Stimulated activated CD4-positive, alpha-beta T cell treated with anti-CD3 and anti-CD28 coated beads, Interleukin-1b, Interleukin-23, amount 100 ng/mL, for 1 hour (primary cell): Measurements from ENCODE around the gene WDR41.
"Not testable (repeated sequence)": the region's sequence is repeated elsewhere in the genome, so short reads cannot be mapped to it uniquely, and the experiment has no call there.

Source experiments
- DNase-seq, 2 donors: peaks; one replicate each; pipeline ENCODE4 v3.0.0-alpha.2; 2020; ENCODE audit warnings: low read depth in 2 of 2

WDR41 gene

GRCh38 chr5:77491783-77492652 is at the start of gene WDR41:
TSS of gene WDR41 (minus strand) at chr5:77492316. CDS start at chr5:77492220, 96 bp downstream.
- DNase-seq: peak; percentile 65 to 81

GRCh38 chr5:77531297-77531696 is 39.2 kb upstream of the WDR41 start:
- no peak for DNase-seq

GRCh38 chr5:77518304-77518703 is 26.2 kb upstream of the WDR41 start:
- DNase-seq: no peak

GRCh38 chr5:77514457-77514856 is 22.3 kb upstream of the WDR41 start:
- no peak for DNase-seq

- DNase-seq: no peak
Measured at GRCh38 chr5:77513321-77513720, 21.2 kb upstream of the WDR41 start.

GRCh38 chr5:77501132-77501531 is 9.0 kb upstream of the WDR41 start:
- DNase-seq: not testable (repeated sequence)

GRCh38 chr5:77499973-77500372 is 7.9 kb upstream of the WDR41 start:
- DNase-seq: no peak

- DNase-seq: no peak
Measured at GRCh38 chr5:77499441-77499840, 7.3 kb upstream of the WDR41 start.

GRCh38 chr5:77498952-77499351 is 6.8 kb upstream of the WDR41 start:
- DNase-seq: no peak

- no peak for DNase-seq
Measured at GRCh38 chr5:77494935-77495334, 2.8 kb upstream of the WDR41 start.

GRCh38 chr5:77492653-77493000 is 511 bp upstream of the WDR41 start:
- no peak for DNase-seq

- not testable (repeated sequence) for DNase-seq
Measured at GRCh38 chr5:77490741-77491344, 1.3 kb downstream of the WDR41 start.

GRCh38 chr5:77486344-77486962 is 5.7 kb downstream of the WDR41 start:
- DNase-seq: no peak

GRCh38 chr5:77483682-77484081 is 8.4 kb downstream of the WDR41 start:
- DNase-seq: no peak

GRCh38 chr5:77475041-77475440 is 17.1 kb downstream of the WDR41 start:
- not testable (repeated sequence) for DNase-seq

GRCh38 chr5:77468875-77469274 is 23.2 kb downstream of the WDR41 start:
- DNase-seq: not testable (repeated sequence)

- no peak for DNase-seq
Measured at GRCh38 chr5:77463905-77464304, 28.2 kb downstream of the WDR41 start.

- no peak for DNase-seq
Measured at GRCh38 chr5:77461287-77461686, 30.8 kb downstream of the WDR41 start.

GRCh38 chr5:77454123-77454522 is 38.0 kb downstream of the WDR41 start:
- DNase-seq: no peak

- no peak for DNase-seq
Measured at GRCh38 chr5:77452351-77452750, 39.8 kb downstream of the WDR41 start.

- DNase-seq: no peak
Measured at GRCh38 chr5:77449981-77450380, 42.1 kb downstream of the WDR41 start.

GRCh38 chr5:77449277-77449676 is 42.8 kb downstream of the WDR41 start:
- DNase-seq: no peak

GRCh38 chr5:77448831-77449230 is 43.3 kb downstream of the WDR41 start:
- no peak for DNase-seq
